T47D (cell line): ENCODE results near the gene MPPE1.
"Not testable (repeated sequence)": the region's sequence is repeated elsewhere in the genome, so short reads cannot be mapped to it uniquely, and the experiment has no call there.

Experiments used
- DNase-seq, 2 experiments: peaks; one replicate each; pipeline versions ENCODE4 v3.0.0 to v3.0.0-alpha.2; 2011 to 2012; ENCODE audit warnings: low read depth in 1 of 2, low spot score in 1 of 2
- JUND ChIP-seq: IDR thresholded peaks from 2 replicates; pipeline ENCODE4 v1.6.1; 2012; ENCODE audit warnings: low read depth
- in situ Hi-C: cut with HindIII; loops from 2 replicates; pipeline ENCODE4 v1.10.0; 2016; ENCODE audit warnings: low sequenced_read_pairs, low pct_unique_long_range_greater_than_20kb

The MPPE1 gene

DNA sequence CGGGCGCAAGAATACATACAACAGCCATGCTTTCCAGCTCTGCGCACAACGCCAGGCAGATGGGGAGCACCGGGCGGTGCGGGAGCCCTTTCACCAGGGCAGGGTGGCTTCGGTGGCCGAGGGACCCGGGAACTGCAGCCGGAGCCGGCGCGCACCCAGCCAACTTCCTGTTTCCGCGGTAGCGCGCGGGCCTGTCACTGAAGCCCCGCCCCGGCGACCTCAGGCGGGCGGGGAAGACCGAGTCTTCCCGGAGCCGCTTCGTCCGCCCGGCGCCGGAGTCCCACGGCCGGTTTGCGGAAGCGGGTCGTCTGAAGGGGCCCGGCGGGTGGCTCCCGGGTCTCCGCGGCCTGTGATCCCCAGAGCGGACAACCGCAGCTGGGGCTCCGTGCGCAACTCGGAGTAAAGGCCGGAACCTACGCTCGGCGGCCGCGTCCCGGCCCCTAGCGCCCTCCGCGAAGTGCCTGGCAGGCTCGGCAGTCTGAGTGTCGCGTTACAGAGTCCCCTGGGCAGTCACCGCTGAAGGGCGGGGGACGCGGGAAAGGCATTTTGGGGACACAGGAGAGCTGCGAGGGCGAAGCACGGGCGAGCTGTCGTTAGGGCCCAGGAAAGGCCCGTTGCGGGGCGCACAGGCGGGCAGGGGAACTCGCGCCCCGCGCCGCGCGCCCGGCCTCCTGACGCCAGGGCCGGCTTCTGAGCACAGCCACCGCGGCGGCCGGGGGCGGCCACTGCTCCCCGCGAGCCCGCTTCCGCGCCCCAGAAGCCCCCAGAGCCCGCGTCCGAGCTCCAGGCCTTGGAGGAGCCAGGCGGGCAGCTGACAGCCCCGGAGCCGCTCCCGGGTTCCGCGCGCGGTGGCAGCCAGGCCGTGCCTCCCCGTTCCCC is at the start of gene MPPE1:
Gene MPPE1, minus strand, starts transcription at position 136 of the 879 bp plus-strand sequence. CDS start 11,053 bp downstream, outside the sequence.
- TF ChIP-seq JUND: no peak
- in situ Hi-C loops: no loop called here
- peak; percentile 72 to 87 for DNase-seq

DNA sequence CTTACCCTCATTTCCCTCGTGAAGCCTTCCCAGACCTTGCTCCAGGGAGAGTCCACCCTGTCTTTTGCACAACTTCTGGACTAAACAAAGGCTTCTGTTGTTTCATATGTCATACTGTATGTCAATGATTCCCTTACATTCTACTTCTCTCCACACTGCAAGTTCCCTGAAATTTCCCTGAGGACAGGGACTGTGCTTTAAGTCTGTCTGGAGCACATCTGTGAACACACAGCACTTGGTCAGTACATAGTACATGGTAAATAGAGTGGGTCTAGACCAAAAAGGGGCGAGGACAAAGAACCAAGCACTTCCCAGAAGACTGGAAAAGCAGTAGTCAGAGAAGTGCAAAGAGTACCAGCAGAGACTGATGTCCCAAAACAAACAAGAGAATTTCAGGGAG is 49.5 kb upstream of the MPPE1 start:
- no peak for DNase-seq
- TF ChIP-seq JUND: no peak
- in situ Hi-C loops: no loop called here

GRCh38 chr18:11956371-11957308 is 48.5 kb upstream of the MPPE1 start:
- TF ChIP-seq JUND: no peak
- in situ Hi-C loops: no loop called here
- DNase-seq: no peak

- TF ChIP-seq JUND: no peak
- peak in 1 of 2 experiments; percentile 22 for DNase-seq
- in situ Hi-C loops: no loop called here
Measured at GRCh38 chr18:11955239-11956029, 47.3 kb upstream of the MPPE1 start.

GRCh38 chr18:11953113-11953512 is 45.0 kb upstream of the MPPE1 start:
- in situ Hi-C loops: no loop called here
- TF ChIP-seq JUND: no peak
- no peak for DNase-seq

DNA sequence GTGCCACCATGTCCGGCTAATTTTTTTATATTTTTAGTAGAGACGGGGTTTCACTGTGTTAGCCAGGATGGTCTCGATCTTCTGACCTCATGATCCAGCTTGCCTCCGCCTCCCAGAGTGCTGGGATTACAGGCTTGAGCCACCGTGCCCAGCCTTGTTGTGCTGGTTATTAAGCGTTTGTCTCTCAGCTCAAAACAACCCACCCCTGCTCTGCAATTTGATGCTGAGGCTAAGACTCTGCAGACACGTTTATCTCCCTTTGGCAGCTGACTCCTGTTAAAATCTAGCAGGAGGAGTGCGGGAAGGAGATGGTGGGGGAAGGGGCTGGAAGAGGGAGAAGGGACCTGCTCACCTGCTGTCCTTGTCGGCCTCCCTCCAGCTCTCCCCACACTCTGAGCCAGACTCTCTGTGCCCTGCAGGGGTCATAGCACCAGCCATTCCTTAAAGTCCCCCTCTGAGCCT is 43.3 kb upstream of the MPPE1 start:
- in situ Hi-C loops: no loop called here
- DNase-seq: no peak

GRCh38 chr18:11950824-11951223 is 42.7 kb upstream of the MPPE1 start:
- DNase-seq: no peak
- no peak for TF ChIP-seq JUND
- in situ Hi-C loops: no loop called here

More for the DNA sequence above, 43.3 kb upstream of the MPPE1 start:
- TF ChIP-seq JUND: no peak

- no peak for DNase-seq
- TF ChIP-seq JUND: no peak
- in situ Hi-C loops: no loop called here
Measured at GRCh38 chr18:11948852-11949523, 40.9 kb upstream of the MPPE1 start.

GRCh38 chr18:11947214-11948191 is 39.4 kb upstream of the MPPE1 start:
- no peak for TF ChIP-seq JUND
- in situ Hi-C loops: no loop called here
- peak in 1 of 2 experiments; percentile 83 for DNase-seq

- TF ChIP-seq JUND: no peak
- DNase-seq: no peak
- in situ Hi-C loops: no loop called here
Measured at GRCh38 chr18:11946756-11947155, 38.6 kb upstream of the MPPE1 start.

DNA sequence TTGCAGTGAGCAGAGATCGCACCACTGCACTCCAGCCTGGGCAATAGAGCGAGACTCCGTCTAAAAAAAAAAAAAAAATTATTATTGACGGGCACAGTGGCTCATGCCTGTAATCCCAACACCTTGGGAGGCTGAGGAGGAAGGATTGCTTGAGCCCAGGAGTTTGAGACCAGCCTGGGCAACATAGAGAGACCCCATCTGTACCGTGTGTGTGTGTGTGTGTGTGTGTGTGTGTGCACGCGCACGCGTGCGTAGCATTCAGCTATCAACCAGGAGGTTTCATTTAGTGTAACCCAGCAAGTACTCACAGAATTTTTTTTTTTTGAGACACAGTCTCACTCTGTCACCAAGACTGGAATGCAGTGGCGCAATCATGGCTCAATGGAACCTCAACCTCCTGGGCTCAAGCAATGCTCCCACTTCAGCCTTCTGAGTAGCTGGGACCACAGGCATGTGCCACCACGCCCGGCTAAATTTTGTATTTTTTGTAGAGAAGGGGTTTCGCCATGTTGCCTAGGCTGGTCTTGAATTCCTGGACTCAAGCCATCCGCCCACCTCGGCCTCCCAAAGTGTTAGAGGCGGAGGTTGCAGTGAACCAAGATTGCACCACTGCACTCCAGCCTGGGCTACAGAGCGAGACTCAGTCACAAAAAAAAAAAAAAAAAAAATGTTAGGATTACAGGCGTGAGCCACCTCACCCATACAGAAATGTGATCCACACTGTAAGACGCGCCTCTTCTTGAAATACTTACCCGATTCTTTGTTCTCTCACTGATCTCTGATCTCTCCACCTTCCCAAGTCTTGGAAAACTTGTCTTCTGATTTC is 37.9 kb upstream of the MPPE1 start:
- in situ Hi-C loops, DNase-seq: not testable (repeated sequence)
